Stimulated activated CD4-positive, alpha-beta T cell treated with anti-CD3 and anti-CD28 coated beads, Interleukin-4, amount 100 ng/mL, for 24 hours (primary cell): Measurements from ENCODE around the gene PPIA.
"Not testable (repeated sequence)": the region's sequence is repeated elsewhere in the genome, so short reads cannot be mapped to it uniquely, and the experiment has no call there.

Experiments used
- DNase-seq: peaks from one replicate; pipeline ENCODE4 v3.0.0-alpha.2; 2020

Gene PPIA

GRCh38 chr7:44843440-44843839 lies 47.0 kb downstream of the PPIA start:
- DNase-seq: not testable (repeated sequence)

DNA sequence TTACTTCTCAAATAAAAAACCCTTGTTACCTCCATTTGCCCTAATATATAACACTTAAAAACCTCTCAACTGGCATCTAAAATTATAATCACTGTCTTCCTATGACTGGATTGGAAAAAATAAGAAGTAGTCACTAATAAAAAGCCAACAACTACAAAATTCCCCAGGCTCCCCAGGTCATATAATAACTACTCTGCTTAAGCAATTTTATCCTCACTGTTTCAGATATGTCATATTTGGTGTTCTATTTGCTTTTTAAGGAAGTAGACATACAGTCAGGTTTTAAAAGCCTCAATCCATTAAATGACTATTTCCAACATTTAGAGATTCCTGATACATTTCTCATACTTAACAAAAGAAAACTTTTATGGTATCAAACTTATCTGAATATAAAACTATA lies 49.0 kb downstream of the PPIA start:
- DNase-seq: no peak

- DNase-seq: not testable (repeated sequence)
Measured at GRCh38 chr7:44846390-44846789, 49.9 kb downstream of the PPIA start.

DNA sequence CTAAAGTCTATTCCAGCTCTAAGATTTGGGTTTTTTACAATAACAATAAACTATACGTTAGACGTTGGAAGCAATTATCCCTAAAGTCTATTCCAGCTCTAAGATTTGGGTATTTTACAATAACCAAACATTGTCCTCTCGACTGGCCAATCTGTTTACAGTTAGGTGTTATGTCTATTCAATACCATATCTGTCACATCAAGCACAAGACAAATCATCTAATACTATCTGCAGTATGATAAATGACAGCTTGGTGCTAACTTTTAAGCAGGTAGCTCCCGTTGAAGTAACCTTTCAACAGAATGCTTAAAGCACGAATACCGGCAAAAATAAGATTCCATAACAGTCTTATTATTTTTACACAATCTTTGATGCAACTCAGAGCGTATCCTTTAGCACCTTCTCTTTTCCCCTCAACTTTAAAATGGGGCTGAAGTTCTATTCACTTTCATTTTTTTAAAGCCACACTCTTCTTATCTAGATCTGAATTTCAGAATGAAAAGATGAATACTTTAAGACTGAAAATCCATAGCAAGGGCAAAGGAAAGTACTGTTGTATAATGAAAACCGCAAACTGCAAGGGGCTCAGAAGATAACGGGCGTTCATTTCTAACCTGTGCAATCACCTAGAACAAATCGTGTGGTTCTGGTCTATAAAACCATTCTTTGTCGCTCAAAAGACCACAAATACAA lies 50.5 kb downstream of the PPIA start:
- no peak for DNase-seq

GRCh38 chr7:44847509-44847919 lies 51.0 kb downstream of the PPIA start:
- DNase-seq: peak; percentile 85

- DNase-seq: peak; percentile 100
Measured at GRCh38 chr7:44847920-44848634, 51.6 kb downstream of the PPIA start, which contains the start of gene H2AZ2. H2AZ2 (minus strand) TSS chr7:44848087; CDS start chr7:44847971, 116 bp downstream.

DNA sequence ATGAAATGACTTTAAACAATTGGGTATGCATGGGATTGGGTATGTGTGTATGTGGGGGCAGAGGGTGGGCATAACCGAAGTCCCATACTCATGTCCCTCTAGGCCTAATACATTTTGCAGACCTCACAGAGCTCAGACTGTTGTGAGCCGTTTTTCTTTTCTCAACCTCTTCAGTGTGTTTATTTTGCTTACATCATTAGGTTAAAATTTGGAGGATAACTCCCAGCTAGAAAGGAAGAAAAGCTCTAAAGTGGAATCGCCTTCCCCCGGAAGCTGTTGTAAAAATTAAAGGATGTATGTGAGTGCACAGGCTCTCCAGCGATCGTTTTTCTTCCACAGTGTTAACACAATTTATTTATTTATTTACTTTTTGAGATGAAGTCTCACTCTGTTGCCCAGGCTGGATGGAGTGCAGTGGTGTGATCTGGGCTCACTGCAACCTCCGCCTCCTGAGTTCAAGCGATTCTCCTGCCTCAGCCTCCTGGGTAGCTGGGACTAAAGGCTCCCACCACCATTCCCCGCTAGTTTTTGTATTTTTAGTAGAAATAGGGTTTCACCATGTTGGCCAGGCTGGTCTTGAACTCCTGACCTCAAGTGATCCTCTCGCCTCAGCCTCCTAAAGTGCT lies 52.9 kb downstream of the PPIA start:
- DNase-seq: no peak

GRCh38 chr7:44849885-44850544 lies 53.5 kb downstream of the PPIA start:
- DNase-seq: no peak

DNA sequence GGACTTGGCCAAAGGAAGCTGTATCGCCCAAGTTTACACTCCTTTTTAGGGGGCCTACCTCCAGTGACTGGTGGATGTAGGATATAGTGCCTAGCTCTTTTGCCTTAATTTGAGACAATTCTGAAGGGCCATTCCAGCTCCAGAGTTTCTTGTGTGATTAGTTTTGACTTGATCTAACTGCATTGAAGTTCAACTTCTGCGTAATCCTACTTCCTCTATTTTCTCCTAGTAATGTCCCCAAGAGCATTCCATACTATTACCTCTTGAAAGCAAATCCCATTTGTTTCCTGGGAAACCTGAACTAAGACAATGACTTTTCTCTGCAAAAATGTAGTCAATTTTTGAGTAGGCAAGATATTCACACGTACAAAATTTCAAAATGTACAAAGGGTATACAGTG lies 56.1 kb downstream of the PPIA start:
- DNase-seq: no peak
